ENCODE data around the gene SMG5. TPM values are rescaled to one million over a fixed set of nuclear protein-coding genes. Genes with fewer than 3 reads are reported as not detected.

SMG5 gene
- total RNA-seq, 2 experiments from 2014 or later, result 51.6 to 56.1 TPM

DNA sequence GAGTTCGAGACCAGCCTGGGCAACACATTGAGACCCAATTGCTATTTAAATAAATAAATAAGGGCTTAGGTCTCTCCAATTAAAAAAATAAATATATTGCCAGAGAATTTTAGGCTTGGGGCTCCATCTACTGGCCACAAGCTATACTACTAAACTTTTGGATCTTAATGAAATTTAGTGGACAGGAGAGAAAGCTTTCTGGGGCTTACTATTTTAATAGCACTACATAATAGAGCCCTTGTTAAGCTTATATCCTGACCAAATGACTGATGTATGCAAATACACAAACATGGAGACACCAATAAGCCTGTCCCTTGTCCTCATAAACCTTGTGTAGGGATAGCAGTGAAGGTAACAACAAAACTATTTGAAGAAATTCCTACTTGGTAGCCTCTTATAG lies 37.0 kb upstream of the SMG5 start:
- Histone ChIP-seq H3K27me3 (ENCODE audit: control insufficient read depth in 1 of 2, insufficient read depth in 2 of 2, low read length in 2 of 2) (no peaks in the 10 kb centered on the region), H3K4me3 (ENCODE audit: low read length) (no peak overlapping the region), H3K36me3 (ENCODE audit: insufficient read depth, low read length) (peaks cover 85% of the 10 kb centered on the region), H3K27ac (ENCODE audit: low read depth in 1 of 2, low read length in 2 of 2) (no peak overlapping the region), H3K4me1 (ENCODE audit: insufficient read depth, low read length) (no peaks in the 10 kb centered on the region), H3K9me3 (ENCODE audit: control insufficient read depth in 1 of 2, insufficient read depth in 1 of 2, low read length in 2 of 2) (no peaks in the 10 kb centered on the region)
- Mint-ChIP-seq H3K27me3 (no peaks in the 10 kb centered on the region), H3K27ac (no peak overlapping the region), H3K4me3 (no peak overlapping the region), H3K36me3 (ENCODE audit: low read depth) (peaks cover 89% of the 10 kb centered on the region), H3K4me1 (ENCODE audit: low read depth) (no peaks in the 10 kb centered on the region), H3K9me3 (no peaks in the 10 kb centered on the region)
- ChIA-PET CTCF (interaction anchor here (1.0 to 1.1 kb wide), 2 partner anchors 14 to 95 kb away, joined by 3 read pairs; no protein-coding TSS in a partner anchor), POLR2A (interaction anchor here (1.1 kb wide), 1 partner anchor 37 kb away, joined by 3 read pairs; the partner anchor contains the start of gene SMG5)
- intact Hi-C loops (cut with DNase I, micrococcal nuclease), result loop anchor here (1.0 to 5.0 kb wide), 3 partner anchors 173 to 227 kb away; no protein-coding TSS in a partner anchor
- TF ChIP-seq, protein P1, sequence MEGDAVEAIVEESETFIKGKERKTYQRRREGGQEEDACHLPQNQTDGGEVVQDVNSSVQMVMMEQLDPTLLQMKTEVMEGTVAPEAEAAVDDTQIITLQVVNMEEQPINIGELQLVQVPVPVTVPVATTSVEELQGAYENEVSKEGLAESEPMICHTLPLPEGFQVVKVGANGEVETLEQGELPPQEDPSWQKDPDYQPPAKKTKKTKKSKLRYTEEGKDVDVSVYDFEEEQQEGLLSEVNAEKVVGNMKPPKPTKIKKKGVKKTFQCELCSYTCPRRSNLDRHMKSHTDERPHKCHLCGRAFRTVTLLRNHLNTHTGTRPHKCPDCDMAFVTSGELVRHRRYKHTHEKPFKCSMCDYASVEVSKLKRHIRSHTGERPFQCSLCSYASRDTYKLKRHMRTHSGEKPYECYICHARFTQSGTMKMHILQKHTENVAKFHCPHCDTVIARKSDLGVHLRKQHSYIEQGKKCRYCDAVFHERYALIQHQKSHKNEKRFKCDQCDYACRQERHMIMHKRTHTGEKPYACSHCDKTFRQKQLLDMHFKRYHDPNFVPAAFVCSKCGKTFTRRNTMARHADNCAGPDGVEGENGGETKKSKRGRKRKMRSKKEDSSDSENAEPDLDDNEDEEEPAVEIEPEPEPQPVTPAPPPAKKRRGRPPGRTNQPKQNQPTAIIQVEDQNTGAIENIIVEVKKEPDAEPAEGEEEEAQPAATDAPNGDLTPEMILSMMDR (IDR thresholded peaks at IDR 0.05), result peak; percentile 56
- ATAC-seq (ENCODE audit: poor library complexity) (no peak), DNase-seq (peak in 4 of 14 experiments; percentile 25 to 52 (median 39))

DNA sequence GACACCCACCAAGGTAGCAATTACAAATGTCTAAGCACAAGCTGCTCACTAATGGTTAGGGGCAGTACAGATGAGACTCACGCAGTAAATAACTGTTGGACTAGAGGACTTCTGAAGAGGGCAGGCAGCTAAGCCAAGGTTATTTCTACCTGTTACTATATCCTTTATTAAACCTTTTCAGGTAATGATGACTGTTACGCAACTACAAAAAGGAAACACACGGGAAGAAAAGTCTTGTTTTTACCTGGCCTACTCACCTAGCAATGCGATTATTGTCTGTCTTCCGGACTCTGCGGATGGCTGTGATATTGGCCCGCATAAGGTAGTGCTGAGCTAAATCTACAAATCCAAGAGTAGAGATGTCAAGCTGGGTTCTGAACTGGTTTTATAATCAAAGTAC lies 34.3 kb upstream of the SMG5 start:
- Histone ChIP-seq H3K4me1 (ENCODE audit: insufficient read depth, low read length) (no peaks in the 10 kb centered on the region), H3K36me3 (ENCODE audit: insufficient read depth, low read length) (peaks cover 88% of the 10 kb centered on the region), H3K27me3 (ENCODE audit: control insufficient read depth in 1 of 2, insufficient read depth in 2 of 2, low read length in 2 of 2) (no peaks in the 10 kb centered on the region), H3K9me3 (ENCODE audit: control insufficient read depth in 1 of 2, insufficient read depth in 1 of 2, low read length in 2 of 2) (no peaks in the 10 kb centered on the region), H3K27ac (ENCODE audit: low read depth in 1 of 2, low read length in 2 of 2) (no peak overlapping the region), H3K4me3 (ENCODE audit: low read length) (no peak overlapping the region)
- POLR2A ChIA-PET, result no interaction called here
- intact Hi-C loops (cut with DNase I, micrococcal nuclease), result loop anchor here in 1 of 2 experiments (5.0 kb wide), 2 partner anchors 175 to 225 kb away; no protein-coding TSS in a partner anchor
- peaks cover 95% of the 10 kb centered on the region for H3K36me3 Mint-ChIP-seq (ENCODE audit: low read depth)
- ATAC-seq (ENCODE audit: poor library complexity) (no peak), DNase-seq (no peak)
- H3K4me3 Mint-ChIP-seq, result no peak overlapping the region
- H3K9me3 Mint-ChIP-seq, result no peaks in the 10 kb centered on the region
- CTCF ChIA-PET, result no interaction called here
- H3K27ac Mint-ChIP-seq, result no peak overlapping the region
- no peaks in the 10 kb centered on the region for H3K4me1 Mint-ChIP-seq (ENCODE audit: low read depth)
- TF ChIP-seq, protein P1 (IDR thresholded peaks at IDR 0.05), result no peak
- no peaks in the 10 kb centered on the region for H3K27me3 Mint-ChIP-seq

DNA sequence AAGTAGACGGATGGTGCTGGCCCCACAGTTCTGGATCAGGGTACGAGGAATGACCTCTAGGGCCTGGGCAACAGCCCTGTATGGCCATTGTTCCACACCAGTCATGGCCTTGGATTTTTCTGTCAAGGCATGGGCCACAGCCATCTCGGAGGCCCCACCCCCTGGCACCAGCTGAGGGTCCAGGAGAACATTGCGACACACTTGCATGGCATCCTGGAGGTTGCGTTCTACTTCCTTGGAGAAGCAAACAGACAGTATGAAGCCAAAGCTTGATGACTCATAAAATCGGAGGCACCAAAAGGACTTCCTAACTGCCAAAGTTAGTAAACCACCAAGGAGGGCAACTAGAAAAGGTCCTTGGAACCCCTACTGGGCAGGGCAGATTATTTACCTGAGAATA lies 28.3 kb upstream of the SMG5 start:
- Histone ChIP-seq H3K27ac (ENCODE audit: low read depth in 1 of 2, low read length in 2 of 2) (peak overlapping the region in 1 of 2 donors; percentile 4), H3K4me3 (ENCODE audit: low read length) (no peak overlapping the region), H3K9me3 (ENCODE audit: control insufficient read depth in 1 of 2, insufficient read depth in 1 of 2, low read length in 2 of 2) (no peaks in the 10 kb centered on the region), H3K4me1 (ENCODE audit: insufficient read depth, low read length) (no peaks in the 10 kb centered on the region), H3K27me3 (ENCODE audit: control insufficient read depth in 1 of 2, insufficient read depth in 2 of 2, low read length in 2 of 2) (no peaks in the 10 kb centered on the region), H3K36me3 (ENCODE audit: insufficient read depth, low read length) (peaks cover 75% of the 10 kb centered on the region)
- Mint-ChIP-seq H3K27ac (no peak overlapping the region), H3K4me3 (no peak overlapping the region), H3K36me3 (ENCODE audit: low read depth) (peaks cover 84% of the 10 kb centered on the region), H3K27me3 (no peaks in the 10 kb centered on the region), H3K9me3 (no peaks in the 10 kb centered on the region), H3K4me1 (ENCODE audit: low read depth) (no peaks in the 10 kb centered on the region)
- ATAC-seq (ENCODE audit: poor library complexity), result no peak
- DNase-seq, result no peak
- POLR2A ChIA-PET, result interaction anchor here (0.6 kb wide), 1 partner anchor 60 kb away, joined by 3 read pairs; no protein-coding TSS in a partner anchor
- CTCF ChIA-PET, result no interaction called here
- intact Hi-C loops (cut with DNase I, micrococcal nuclease), result no loop called here
- TF ChIP-seq, protein P1 (IDR thresholded peaks at IDR 0.05), result no peak

Measured in CD4-positive, alpha-beta T cell (primary cell).